Measurements from ENCODE around the gene CRTAP. TPM values are rescaled to one million over a fixed set of nuclear protein-coding genes. Genes with fewer than 3 reads are reported as not detected.

Gene CRTAP
- total RNA-seq, 1 experiment from 2014 or later: 104 TPM

DNA sequence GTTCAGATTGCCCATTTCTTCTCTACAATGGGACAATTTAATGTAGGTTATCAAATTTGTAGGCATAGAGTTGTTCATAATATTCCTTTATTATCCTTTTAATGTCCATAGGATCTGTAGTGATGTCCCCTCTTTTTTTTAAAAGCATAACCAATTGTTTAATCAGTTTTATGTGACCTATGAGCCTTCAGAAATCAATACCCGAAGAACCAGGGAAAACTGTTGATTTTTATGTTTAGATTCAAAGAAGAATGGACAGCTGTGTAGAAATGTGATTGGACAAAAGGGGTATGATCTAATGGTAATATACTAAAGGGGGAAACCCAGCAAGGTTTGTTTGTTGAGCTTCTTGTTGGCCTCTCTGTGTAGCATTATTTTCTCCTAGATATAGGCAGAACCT is 65.3 kb downstream of the CRTAP start:
- Histone ChIP-seq H3K9me2 (ENCODE audit: insufficient read depth) (no peaks in the 10 kb centered on the region), H3K79me2 (ENCODE audit: insufficient read depth, low read length) (no peaks in the 10 kb centered on the region), H3K9me3 (ENCODE audit: control insufficient read depth in 1 of 2, insufficient read depth in 1 of 2, low read depth in 1 of 2, low read length in 2 of 2) (no peaks in the 10 kb centered on the region), H3K4me1 (ENCODE audit: control insufficient read depth in 1 of 2, insufficient read depth in 2 of 2, low read length in 2 of 2) (no peaks in the 10 kb centered on the region), H2AFZ (ENCODE audit: low read depth, low read length, poor library complexity, severe bottlenecking) (no peak overlapping the region), H3K27me3 (ENCODE audit: insufficient read depth, low read length) (no peaks in the 10 kb centered on the region), H3K9ac (ENCODE audit: low read length) (no peak overlapping the region), H3K4me3 (replicated peaks in 1 of 2; ENCODE audit: low read depth in 1 of 2, low read length in 2 of 2) (no peak overlapping the region), H4K20me1 (ENCODE audit: insufficient read depth) (no peaks in the 10 kb centered on the region), H3K4me2 (ENCODE audit: low read length) (no peak overlapping the region), H3K27ac (ENCODE audit: low read depth, low read length) (no peak overlapping the region), H3K36me3 (ENCODE audit: control insufficient read depth in 1 of 2, insufficient read depth in 2 of 2, low read length in 2 of 2) (no peaks in the 10 kb centered on the region)
- no peak for DNase-seq (ENCODE audit: low read depth, low spot score)
- BruUV-seq (replicated peaks): no TSS peak
- intact Hi-C loops (cut with micrococcal nuclease): no loop called here
- ATAC-seq: no peak
- ChIA-PET RAD21 (ENCODE audit: low non-redundant PET in 1 of 2, low total read pairs in 2 of 2, uncharacterized antibody in 2 of 2, unreplicated experiment in 2 of 2) (no interaction called here), CTCF (no interaction called here), POLR2A (no interaction called here)
- TF ChIP-seq CEBPB (IDR thresholded peaks at IDR 0.05; ENCODE audit: low read depth): no peak
- TF ChIP-seq, protein P1, sequence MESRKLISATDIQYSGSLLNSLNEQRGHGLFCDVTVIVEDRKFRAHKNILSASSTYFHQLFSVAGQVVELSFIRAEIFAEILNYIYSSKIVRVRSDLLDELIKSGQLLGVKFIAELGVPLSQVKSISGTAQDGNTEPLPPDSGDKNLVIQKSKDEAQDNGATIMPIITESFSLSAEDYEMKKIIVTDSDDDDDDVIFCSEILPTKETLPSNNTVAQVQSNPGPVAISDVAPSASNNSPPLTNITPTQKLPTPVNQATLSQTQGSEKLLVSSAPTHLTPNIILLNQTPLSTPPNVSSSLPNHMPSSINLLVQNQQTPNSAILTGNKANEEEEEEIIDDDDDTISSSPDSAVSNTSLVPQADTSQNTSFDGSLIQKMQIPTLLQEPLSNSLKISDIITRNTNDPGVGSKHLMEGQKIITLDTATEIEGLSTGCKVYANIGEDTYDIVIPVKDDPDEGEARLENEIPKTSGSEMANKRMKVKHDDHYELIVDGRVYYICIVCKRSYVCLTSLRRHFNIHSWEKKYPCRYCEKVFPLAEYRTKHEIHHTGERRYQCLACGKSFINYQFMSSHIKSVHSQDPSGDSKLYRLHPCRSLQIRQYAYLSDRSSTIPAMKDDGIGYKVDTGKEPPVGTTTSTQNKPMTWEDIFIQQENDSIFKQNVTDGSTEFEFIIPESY (IDR thresholded peaks at IDR 0.05; ENCODE audit: extremely low read depth, insufficient replicate concordance, low read length): no peak
- no peak for TF ChIP-seq POLR2A (IDR thresholded peaks at IDR 0.05; ENCODE audit: borderline replicate concordance, extremely low read depth, insufficient read depth, insufficient read length)

DNA sequence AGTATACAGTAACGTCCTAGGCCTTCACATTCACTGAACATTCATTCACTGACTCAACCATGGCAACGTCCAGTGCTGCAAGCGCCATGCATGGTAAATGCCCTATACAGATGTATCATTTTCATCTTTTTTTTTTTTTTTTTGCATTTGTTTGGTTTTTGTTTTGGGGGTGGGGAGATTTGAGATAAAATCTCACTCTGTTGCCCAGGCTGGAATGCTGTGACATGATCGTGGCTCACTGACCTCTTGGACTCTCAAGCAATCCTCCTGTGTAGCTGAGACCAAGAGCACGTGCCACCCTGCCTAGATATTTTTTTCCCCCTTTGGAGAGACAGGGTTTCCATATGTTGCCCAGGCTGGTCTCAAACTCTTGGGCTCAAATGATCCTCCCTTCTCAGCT is 67.4 kb downstream of the CRTAP start:
- no peak for DNase-seq (ENCODE audit: low read depth, low spot score)
- ChIA-PET RAD21 (ENCODE audit: low non-redundant PET in 1 of 2, low total read pairs in 2 of 2, uncharacterized antibody in 2 of 2, unreplicated experiment in 2 of 2) (no interaction called here), POLR2A (no interaction called here), CTCF (no interaction called here)
- no peaks in the 10 kb centered on the region for H3K9me2 ChIP-seq (ENCODE audit: insufficient read depth)
- H4K20me1 ChIP-seq (ENCODE audit: insufficient read depth): no peaks in the 10 kb centered on the region
- no peaks in the 10 kb centered on the region for H3K4me1 ChIP-seq (ENCODE audit: control insufficient read depth in 1 of 2, insufficient read depth in 2 of 2, low read length in 2 of 2)
- H3K9me3 ChIP-seq (ENCODE audit: control insufficient read depth in 1 of 2, insufficient read depth in 1 of 2, low read depth in 1 of 2, low read length in 2 of 2): no peaks in the 10 kb centered on the region
- TF ChIP-seq, protein P2, sequence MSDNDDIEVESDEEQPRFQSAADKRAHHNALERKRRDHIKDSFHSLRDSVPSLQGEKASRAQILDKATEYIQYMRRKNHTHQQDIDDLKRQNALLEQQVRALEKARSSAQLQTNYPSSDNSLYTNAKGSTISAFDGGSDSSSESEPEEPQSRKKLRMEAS (IDR thresholded peaks at IDR 0.05): no peak
- TF ChIP-seq ZFX (IDR thresholded peaks at IDR 0.05): no peak
- TF ChIP-seq ELF1 (IDR thresholded peaks at IDR 0.05; ENCODE audit: borderline replicate concordance, low read depth): no peak
- TF ChIP-seq, protein P1 (IDR thresholded peaks at IDR 0.05; ENCODE audit: extremely low read depth, insufficient replicate concordance, low read length): no peak
- TF ChIP-seq YY1 (IDR thresholded peaks at IDR 0.05; ENCODE audit: extremely low read depth, insufficient replicate concordance, low read depth, low read length): no peak
- TF ChIP-seq, protein P3, sequence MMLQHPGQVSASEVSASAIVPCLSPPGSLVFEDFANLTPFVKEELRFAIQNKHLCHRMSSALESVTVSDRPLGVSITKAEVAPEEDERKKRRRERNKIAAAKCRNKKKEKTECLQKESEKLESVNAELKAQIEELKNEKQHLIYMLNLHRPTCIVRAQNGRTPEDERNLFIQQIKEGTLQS (IDR thresholded peaks at IDR 0.05): no peak
- no peak for TF ChIP-seq EZH2phosphoT487 (IDR thresholded peaks at IDR 0.05; ENCODE audit: borderline replicate concordance)
- no peak for TF ChIP-seq POLR2A (IDR thresholded peaks at IDR 0.05; ENCODE audit: borderline replicate concordance, extremely low read depth, insufficient read depth, insufficient read length)
- TF ChIP-seq SRF (IDR thresholded peaks at IDR 0.05; ENCODE audit: low read depth): no peak
- TF ChIP-seq JUND (IDR thresholded peaks at IDR 0.05): no peak
- no peak for TF ChIP-seq EZH2 (IDR thresholded peaks at IDR 0.05)
- no peak for TF ChIP-seq SP1 (IDR thresholded peaks at IDR 0.05; ENCODE audit: low read depth)
- TF ChIP-seq POLR2AphosphoS5 (IDR thresholded peaks at IDR 0.05; ENCODE audit: low read depth, low read length): no peak
- no peak for TF ChIP-seq ZNF274 (IDR thresholded peaks at IDR 0.05; ENCODE audit: low read depth, low read length)
- no TSS peak for BruUV-seq (replicated peaks)
- no peaks in the 10 kb centered on the region for H3K36me3 ChIP-seq (ENCODE audit: control insufficient read depth in 1 of 2, insufficient read depth in 2 of 2, low read length in 2 of 2)
- intact Hi-C loops (cut with micrococcal nuclease): no loop called here
- H3K79me2 ChIP-seq (ENCODE audit: insufficient read depth, low read length): no peaks in the 10 kb centered on the region
- no peak overlapping the region for H3K4me2 ChIP-seq (ENCODE audit: low read length)
- ATAC-seq: no peak
- no peak overlapping the region for H3K27ac ChIP-seq (ENCODE audit: low read depth, low read length)
- no peaks in the 10 kb centered on the region for H3K27me3 ChIP-seq (ENCODE audit: insufficient read depth, low read length)
- H2AFZ ChIP-seq (ENCODE audit: low read depth, low read length, poor library complexity, severe bottlenecking): no peak overlapping the region
- H3K4me3 ChIP-seq (replicated peaks in 1 of 2; ENCODE audit: low read depth in 1 of 2, low read length in 2 of 2): no peak overlapping the region
- no peak overlapping the region for H3K9ac ChIP-seq (ENCODE audit: low read length)
